Measurements from ENCODE around the gene CFAP97. TPM values are rescaled to one million over a fixed set of nuclear protein-coding genes. Genes with fewer than 3 reads are reported as not detected.

CFAP97 gene
- total RNA-seq, 5 donors from 2014 or later (not counting 1 experiment from before 2014, with no cell fraction given) = 29.8 to 35.3 (median 31.8) TPM

- POLR2A ChIA-PET = no interaction called here
- H3K4me1 Mint-ChIP-seq = peaks cover 21 to 25% (median 23%) of the 10 kb centered on the region in 3 donors
- Histone ChIP-seq H3K27ac (ENCODE audit: low read length) (no peak overlapping the region), H3K4me1 (ENCODE audit: control insufficient read depth in 1 of 2, extremely low read depth in 1 of 2, insufficient read depth in 2 of 2, low read length in 2 of 2) (peaks cover 12 to 14% of the 10 kb centered on the region in 2 experiments), H3K27me3 (replicated peaks in 1 of 2; ENCODE audit: control insufficient read depth in 2 of 2, extremely low read depth in 1 of 2, insufficient read depth in 2 of 2, low read length in 1 of 2) (peaks cover 0 to 2% of the 10 kb centered on the region in 2 experiments), H3K36me3 (ENCODE audit: control insufficient read depth in 2 of 2, extremely low read depth in 1 of 2, insufficient read depth in 1 of 2, low read length in 1 of 2) (peaks cover 11 to 50% of the 10 kb centered on the region in 2 donors), H3K9me3 (no peaks in the 10 kb centered on the region), H3K4me3 (ENCODE audit: control insufficient read depth in 1 of 2, extremely low read depth in 1 of 2, low read length in 1 of 2) (no peak overlapping the region)
- peak overlapping the region; percentile 4 to 62 (median 8) for H3K4me3 Mint-ChIP-seq
- DNase-seq (peak in 4 of 35 experiments; percentile 4 to 69 (median 12)), ATAC-seq (replicated peaks in 1 of 4) (peak; percentile 75 to 98 (median 88))
- peaks cover 1 to 4% of the 10 kb centered on the region in 2 donors for H3K27me3 Mint-ChIP-seq
- H3K36me3 Mint-ChIP-seq = peaks cover 50% of the 10 kb centered on the region
- WGBS (ENCODE audit: insufficient coverage) = no CpG with 5 or more reads among the region's 2 CpGs
- H3K27ac Mint-ChIP-seq = no peak overlapping the region
- CTCF ChIA-PET = interaction anchor here (1.0 to 1.5 kb wide), 4 partner anchors 18 to 31 kb away, joined by 3 read pairs; no protein-coding TSS in a partner anchor
- no peaks in the 10 kb centered on the region for H3K9me3 Mint-ChIP-seq
These were observed 38.2 kb downstream of the CFAP97 start for GRCh38 chr4:185165605-185166063.

GRCh38 chr4:185151296-185151695, 52.5 kb downstream of the CFAP97 start:
- no peak overlapping the region for H3K4me3 ChIP-seq (ENCODE audit: control insufficient read depth in 1 of 2, extremely low read depth in 1 of 2, low read length in 1 of 2)

GRCh38 chr4:185149392-185149791, 54.4 kb downstream of the CFAP97 start:
- peaks cover 0 to 12% (median 9%) of the 10 kb centered on the region in 3 donors for H3K4me1 Mint-ChIP-seq
- H3K27ac Mint-ChIP-seq = no peak overlapping the region
- Histone ChIP-seq H3K4me3 (ENCODE audit: control insufficient read depth in 1 of 2, extremely low read depth in 1 of 2, low read length in 1 of 2) (no peak overlapping the region), H3K27me3 (replicated peaks in 1 of 2; ENCODE audit: control insufficient read depth in 2 of 2, extremely low read depth in 1 of 2, insufficient read depth in 2 of 2, low read length in 1 of 2) (peaks cover under 1 to 4% of the 10 kb centered on the region in 2 experiments), H3K27ac (ENCODE audit: low read length) (no peak overlapping the region), H3K9me3 (no peaks in the 10 kb centered on the region), H3K36me3 (ENCODE audit: control insufficient read depth in 2 of 2, extremely low read depth in 1 of 2, insufficient read depth in 1 of 2, low read length in 1 of 2) (peaks cover 0 to 3% of the 10 kb centered on the region in 2 donors), H3K4me1 (ENCODE audit: control insufficient read depth in 1 of 2, extremely low read depth in 1 of 2, insufficient read depth in 2 of 2, low read length in 2 of 2) (no peaks in the 10 kb centered on the region)
- CTCF ChIA-PET = no interaction called here
- no peaks in the 10 kb centered on the region for H3K27me3 Mint-ChIP-seq
- ATAC-seq (replicated peaks in 1 of 4) (no peak), DNase-seq (no peak)
- 95% methylated on average over 11 of the region's 12 CpGs for WGBS (ENCODE audit: insufficient coverage)
- H3K36me3 Mint-ChIP-seq = peaks cover 36% of the 10 kb centered on the region
- no peaks in the 10 kb centered on the region for H3K9me3 Mint-ChIP-seq
- POLR2A ChIA-PET = no interaction called here
- H3K4me3 Mint-ChIP-seq = no peak overlapping the region

More at GRCh38 chr4:185151296-185151695, 52.5 kb downstream of the CFAP97 start:
- Histone ChIP-seq H3K4me1 (ENCODE audit: control insufficient read depth in 1 of 2, extremely low read depth in 1 of 2, insufficient read depth in 2 of 2, low read length in 2 of 2) (no peaks in the 10 kb centered on the region), H3K27ac (ENCODE audit: low read length) (no peak overlapping the region), H3K9me3 (no peaks in the 10 kb centered on the region), H3K36me3 (ENCODE audit: control insufficient read depth in 2 of 2, extremely low read depth in 1 of 2, insufficient read depth in 1 of 2, low read length in 1 of 2) (peaks cover 0 to 5% of the 10 kb centered on the region in 2 donors), H3K27me3 (replicated peaks in 1 of 2; ENCODE audit: control insufficient read depth in 2 of 2, extremely low read depth in 1 of 2, insufficient read depth in 2 of 2, low read length in 1 of 2) (no peaks in the 10 kb centered on the region)
- Mint-ChIP-seq H3K27ac (no peak overlapping the region), H3K9me3 (no peaks in the 10 kb centered on the region), H3K4me3 (no peak overlapping the region), H3K27me3 (no peaks in the 10 kb centered on the region), H3K36me3 (peaks cover 40% of the 10 kb centered on the region), H3K4me1 (peaks cover 0 to 4% (median 3%) of the 10 kb centered on the region in 3 donors)
- DNase-seq (no peak), ATAC-seq (replicated peaks in 1 of 4) (no peak)
- no CpG with 5 or more reads among the region's 1 CpG for WGBS (ENCODE audit: insufficient coverage)
- ChIA-PET CTCF (interaction anchor here in 1 of 2 donors (0.8 kb wide), 1 partner anchor 17 kb away, joined by 3 read pairs; no protein-coding TSS in a partner anchor), POLR2A (no interaction called here)

GRCh38 chr4:185145572-185145971, 58.2 kb downstream of the CFAP97 start:
- Mint-ChIP-seq H3K4me3 (no peak overlapping the region), H3K4me1 (peaks cover 14 to 25% (median 22%) of the 10 kb centered on the region in 3 donors), H3K27ac (no peak overlapping the region), H3K27me3 (peaks cover 3 to 4% of the 10 kb centered on the region in 2 donors), H3K36me3 (peaks cover 13% of the 10 kb centered on the region), H3K9me3 (no peaks in the 10 kb centered on the region)
- Histone ChIP-seq H3K27me3 (replicated peaks in 1 of 2; ENCODE audit: control insufficient read depth in 2 of 2, extremely low read depth in 1 of 2, insufficient read depth in 2 of 2, low read length in 1 of 2) (peaks cover 6 to 12% of the 10 kb centered on the region in 2 experiments), H3K4me3 (ENCODE audit: control insufficient read depth in 1 of 2, extremely low read depth in 1 of 2, low read length in 1 of 2) (no peak overlapping the region), H3K9me3 (no peaks in the 10 kb centered on the region), H3K36me3 (ENCODE audit: control insufficient read depth in 2 of 2, extremely low read depth in 1 of 2, insufficient read depth in 1 of 2, low read length in 1 of 2) (no peaks in the 10 kb centered on the region), H3K27ac (ENCODE audit: low read length) (no peak overlapping the region), H3K4me1 (ENCODE audit: control insufficient read depth in 1 of 2, extremely low read depth in 1 of 2, insufficient read depth in 2 of 2, low read length in 2 of 2) (peaks cover 3 to 15% of the 10 kb centered on the region in 2 experiments)
- DNase-seq = no peak
- no peak for ATAC-seq (replicated peaks in 1 of 4)
- POLR2A ChIA-PET = no interaction called here
- CTCF ChIA-PET = no interaction called here
- WGBS (ENCODE audit: insufficient coverage) = 100% methylated on average over 9 of the region's 13 CpGs

- Mint-ChIP-seq H3K27me3 (peaks cover 5% of the 10 kb centered on the region in 2 donors), H3K4me1 (peaks cover 14 to 21% (median 19%) of the 10 kb centered on the region in 3 donors), H3K9me3 (no peaks in the 10 kb centered on the region), H3K4me3 (peak overlapping the region in 1 of 3 donors; percentile 81), H3K27ac (no peak overlapping the region), H3K36me3 (peaks cover 5% of the 10 kb centered on the region)
- Histone ChIP-seq H3K36me3 (ENCODE audit: control insufficient read depth in 2 of 2, extremely low read depth in 1 of 2, insufficient read depth in 1 of 2, low read length in 1 of 2) (no peaks in the 10 kb centered on the region), H3K9me3 (no peaks in the 10 kb centered on the region), H3K27me3 (replicated peaks in 1 of 2; ENCODE audit: control insufficient read depth in 2 of 2, extremely low read depth in 1 of 2, insufficient read depth in 2 of 2, low read length in 1 of 2) (peaks cover 8 to 12% of the 10 kb centered on the region in 2 experiments), H3K27ac (ENCODE audit: low read length) (no peak overlapping the region), H3K4me3 (ENCODE audit: control insufficient read depth in 1 of 2, extremely low read depth in 1 of 2, low read length in 1 of 2) (no peak overlapping the region), H3K4me1 (ENCODE audit: control insufficient read depth in 1 of 2, extremely low read depth in 1 of 2, insufficient read depth in 2 of 2, low read length in 2 of 2) (peaks cover 3 to 15% of the 10 kb centered on the region in 2 experiments)
- POLR2A ChIA-PET = no interaction called here
- ATAC-seq (replicated peaks in 1 of 4) = no peak
- DNase-seq = no peak
- CTCF ChIA-PET = interaction anchor here in 1 of 2 donors (2.5 kb wide), 1 partner anchor 10 kb away, joined by 18 read pairs; no protein-coding TSS in a partner anchor
- WGBS (ENCODE audit: insufficient coverage) = 97% methylated on average over 11 of the region's 16 CpGs
These were observed 59.1 kb downstream of the CFAP97 start for GRCh38 chr4:185144601-185145240.

- H3K4me3 ChIP-seq (ENCODE audit: control insufficient read depth in 1 of 2, extremely low read depth in 1 of 2, low read length in 1 of 2) = peak overlapping the region; percentile 64 to 82
- no peak overlapping the region for H3K27ac ChIP-seq (ENCODE audit: low read length)
- ChIA-PET CTCF (interaction anchor here in 1 of 2 donors (1.0 to 2.5 kb wide), 5 partner anchors 9 to 42 kb away, joined by 3 to 18 read pairs (median 3); no protein-coding TSS in a partner anchor), POLR2A (interaction anchor here in 1 of 2 donors (0.6 kb wide), 1 partner anchor 54 kb away, joined by 8 read pairs; no protein-coding TSS in a partner anchor)
- H3K4me1 ChIP-seq (ENCODE audit: control insufficient read depth in 1 of 2, extremely low read depth in 1 of 2, insufficient read depth in 2 of 2, low read length in 2 of 2) = peaks cover 3 to 15% of the 10 kb centered on the region in 2 experiments
- peak in 14 of 35 experiments; percentile 7 to 46 (median 18) for DNase-seq
- Mint-ChIP-seq H3K4me1 (peaks cover 14 to 21% (median 19%) of the 10 kb centered on the region in 3 donors), H3K36me3 (peaks cover 5% of the 10 kb centered on the region), H3K27me3 (peaks cover 9 to 13% of the 10 kb centered on the region in 2 donors), H3K9me3 (no peaks in the 10 kb centered on the region), H3K27ac (peak overlapping the region; percentile 12 to 36), H3K4me3 (peak overlapping the region; percentile 81 to 88 (median 84))
- peak; percentile 38 to 45 (median 41) for ATAC-seq (replicated peaks in 1 of 4)
- H3K36me3 ChIP-seq (ENCODE audit: control insufficient read depth in 2 of 2, extremely low read depth in 1 of 2, insufficient read depth in 1 of 2, low read length in 1 of 2) = no peaks in the 10 kb centered on the region
- peaks cover 15 to 16% of the 10 kb centered on the region in 2 experiments for H3K27me3 ChIP-seq (replicated peaks in 1 of 2; ENCODE audit: control insufficient read depth in 2 of 2, extremely low read depth in 1 of 2, insufficient read depth in 2 of 2, low read length in 1 of 2)
- WGBS (ENCODE audit: insufficient coverage) = under 1% methylated on average over 26 of the region's 30 CpGs
- H3K9me3 ChIP-seq = no peaks in the 10 kb centered on the region
These were observed 60.2 kb downstream of the CFAP97 start for GRCh38 chr4:185143601-185143969.
